Body of pancreas (tissue), 4 donors: ENCODE measurements around the gene THSD7B. TPM values are rescaled to one million over a fixed set of nuclear protein-coding genes. Genes with fewer than 3 reads are reported as not detected.

Experiments used
- ATAC-seq: fragments of 150-250 bp; one replicate; pipeline ENCODE4 v1.9.1; 2016
- DNase-seq, 4 donors: peaks; one replicate each; pipeline ENCODE4 v3.0.0-alpha.2; 2019
- H3K27ac ChIP-seq, 4 donors: fragments of 200-600 bp; sonication (generic); 1 replicate in 3 of 4; 2 replicates in 1 of 4; pipeline versions ENCODE4 v1.5.1 to v1.6.1; 2016 to 2019; ENCODE audit warnings: mild to moderate bottlenecking in 1 of 4, mixed read lengths in 1 of 4, moderate library complexity in 1 of 4
- H3K27me3 ChIP-seq, 2 donors: fragments of 200-600 bp; sonication (generic); one replicate each; pipeline ENCODE4 v1.6.0; 2016; ENCODE audit warnings: mild to moderate bottlenecking in 1 of 2
- H3K36me3 ChIP-seq, 2 donors: fragments of 200-600 bp; sonication (generic); replicated peaks in 1 of 2; 2 replicates each; pipeline ENCODE4 v1.5.1; 2016; ENCODE audit warnings: low read depth in 2 of 2; ENCODE audit not compliant: insufficient read depth in 1 of 2
- H3K4me1 ChIP-seq: fragments of 200-600 bp; sonication (generic); one replicate; pipeline ENCODE4 v1.6.0; 2016
- H3K4me3 ChIP-seq, 2 donors: fragments of 200-600 bp; sonication (generic); 1 replicate in 1 of 2; 2 replicates in 1 of 2; pipeline ENCODE4 v1.5.1; 2016 to 2019
- H3K9me3 ChIP-seq, 3 donors: fragments of 200-600 bp; sonication (generic); 1 replicate in 2 of 3; 2 replicates in 1 of 3; pipeline ENCODE4 v1.5.1; 2016
- POLR2A ChIP-seq, 3 donors: fragments of 450-650 bp; IDR thresholded peaks; one replicate each; pipeline ENCODE4 v1.6.1; 2016; ENCODE audit warnings: antibody characterized with exemption in 3 of 3, mild to moderate bottlenecking in 2 of 3
- WGBS, 2 donors: methylation state at CpG; one replicate each; pipeline ENCODE4 v1.1.5; 2017; 5-methylcytosine and 5-hydroxymethylcytosine counted together
- intact Hi-C: fragments of 100-400 bp; cut with DNase I; formaldehyde crosslinking; loops from one replicate; pipeline ENCODE4 v1.15.1; 2023
- total RNA-seq, 2 donors: library from RNA; depleted of rRNA; stranded (reverse); fragments of >200 nt; gene quantifications; one replicate each; pipeline ENCODE4 v1.1.0, GENCODE V29; 2016
- TF ChIP-seq, protein P1 (sequence below), 7 experiments: fragments of 450-650 bp in 4 of 7; fragments of 200-600 bp in 3 of 7; sonication (generic) in 3 of 7; IDR thresholded peaks; one replicate each; pipeline ENCODE4 v1.5.1; 2016 to 2019; ENCODE audit warnings: antibody characterized with exemption in 7 of 7

Gene THSD7B
- total RNA-seq, 2 donors from 2014 or later, result 0.26 to 0.33 TPM

DNA sequence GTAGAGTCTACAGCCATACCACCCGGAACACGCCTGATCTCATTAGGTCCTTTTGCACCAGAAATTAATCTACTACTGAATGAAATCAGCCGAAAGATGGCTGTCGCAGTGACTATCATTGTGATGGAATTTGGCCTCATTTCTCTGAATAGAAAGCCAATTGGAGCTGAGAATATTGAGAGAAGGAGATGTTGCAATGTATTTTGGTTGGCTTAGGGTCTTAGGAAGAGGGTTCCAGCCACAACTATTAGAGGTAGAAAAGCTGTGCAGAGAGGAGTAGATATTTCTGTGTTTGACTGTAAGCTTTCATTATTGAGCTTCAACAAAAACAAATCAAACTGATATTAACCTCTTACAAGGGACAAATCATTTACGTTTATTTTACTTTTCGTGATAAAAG, 98.1 kb downstream of the THSD7B start:
- H3K9me3 ChIP-seq, result no peaks in the 10 kb centered on the region
- DNase-seq (no peak), ATAC-seq (no peak)
- H3K27me3 ChIP-seq, result no peaks in the 10 kb centered on the region
- intact Hi-C loops, result no loop called here
- no peak overlapping the region for H3K27ac ChIP-seq
- no peak overlapping the region for H3K4me3 ChIP-seq
- H3K36me3 ChIP-seq, result no peaks in the 10 kb centered on the region
- TF ChIP-seq POLR2A (IDR thresholded peaks at IDR 0.05), result no peak
- TF ChIP-seq, protein P1, sequence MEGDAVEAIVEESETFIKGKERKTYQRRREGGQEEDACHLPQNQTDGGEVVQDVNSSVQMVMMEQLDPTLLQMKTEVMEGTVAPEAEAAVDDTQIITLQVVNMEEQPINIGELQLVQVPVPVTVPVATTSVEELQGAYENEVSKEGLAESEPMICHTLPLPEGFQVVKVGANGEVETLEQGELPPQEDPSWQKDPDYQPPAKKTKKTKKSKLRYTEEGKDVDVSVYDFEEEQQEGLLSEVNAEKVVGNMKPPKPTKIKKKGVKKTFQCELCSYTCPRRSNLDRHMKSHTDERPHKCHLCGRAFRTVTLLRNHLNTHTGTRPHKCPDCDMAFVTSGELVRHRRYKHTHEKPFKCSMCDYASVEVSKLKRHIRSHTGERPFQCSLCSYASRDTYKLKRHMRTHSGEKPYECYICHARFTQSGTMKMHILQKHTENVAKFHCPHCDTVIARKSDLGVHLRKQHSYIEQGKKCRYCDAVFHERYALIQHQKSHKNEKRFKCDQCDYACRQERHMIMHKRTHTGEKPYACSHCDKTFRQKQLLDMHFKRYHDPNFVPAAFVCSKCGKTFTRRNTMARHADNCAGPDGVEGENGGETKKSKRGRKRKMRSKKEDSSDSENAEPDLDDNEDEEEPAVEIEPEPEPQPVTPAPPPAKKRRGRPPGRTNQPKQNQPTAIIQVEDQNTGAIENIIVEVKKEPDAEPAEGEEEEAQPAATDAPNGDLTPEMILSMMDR (IDR thresholded peaks at IDR 0.05), result no peak
- no peaks in the 10 kb centered on the region for H3K4me1 ChIP-seq
- 58 to 67% methylated on average over 6 of the region's 6 CpGs for WGBS, 2 donors

DNA sequence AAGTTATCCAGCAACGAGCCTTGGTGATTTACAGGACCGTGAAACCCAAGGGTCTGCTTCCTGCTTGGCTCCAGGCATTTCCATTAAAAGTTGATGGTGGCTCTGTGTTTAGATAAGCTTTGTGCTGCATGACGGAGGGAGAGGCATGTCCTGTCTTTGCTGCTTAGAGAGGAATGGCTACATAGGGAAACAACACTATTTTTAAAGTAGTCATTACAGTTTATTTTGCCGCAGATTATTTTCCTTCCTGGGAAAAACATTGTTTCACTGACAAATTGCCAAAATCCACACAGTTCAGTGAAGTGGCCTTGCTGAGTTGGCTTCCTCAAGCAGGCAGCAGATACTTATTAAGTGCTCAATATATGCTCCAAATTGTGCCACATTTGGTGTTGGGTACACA, 98.5 kb downstream of the THSD7B start:
- no peak overlapping the region for H3K27ac ChIP-seq
- ATAC-seq, result no peak
- H3K9me3 ChIP-seq, result no peaks in the 10 kb centered on the region
- TF ChIP-seq, protein P1 (IDR thresholded peaks at IDR 0.05), result no peak
- TF ChIP-seq POLR2A (IDR thresholded peaks at IDR 0.05), result no peak
- 20 to 27% methylated on average over 4 of the region's 4 CpGs for WGBS, 2 donors
- intact Hi-C loops, result no loop called here
- no peaks in the 10 kb centered on the region for H3K36me3 ChIP-seq
- no peaks in the 10 kb centered on the region for H3K27me3 ChIP-seq
- no peak for DNase-seq
- no peaks in the 10 kb centered on the region for H3K4me1 ChIP-seq
- H3K4me3 ChIP-seq, result no peak overlapping the region

DNA sequence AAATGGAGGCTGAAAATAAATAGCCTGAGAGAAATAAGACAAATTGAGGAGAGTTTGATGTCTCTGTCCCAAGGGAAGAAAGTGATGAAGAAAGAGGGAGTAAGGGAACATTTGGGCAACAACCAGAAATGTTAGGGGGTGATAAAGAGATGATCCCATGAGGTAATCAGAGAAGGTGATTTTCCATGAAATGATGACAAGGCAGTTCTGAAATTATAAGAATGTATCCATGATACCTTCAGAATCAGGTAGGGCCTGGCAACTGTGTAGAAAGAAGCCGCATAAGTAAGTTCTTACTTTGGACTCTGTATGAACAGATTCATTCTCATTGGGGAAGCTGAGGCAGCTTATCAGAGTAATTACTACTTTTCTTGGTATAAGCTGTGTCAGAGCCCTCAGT, 106.1 kb downstream of the THSD7B start:
- no peak overlapping the region for H3K27ac ChIP-seq
- no peaks in the 10 kb centered on the region for H3K4me1 ChIP-seq
- H3K27me3 ChIP-seq, result no peaks in the 10 kb centered on the region
- 86% methylated on average over 1 of the region's 1 CpG for WGBS, 2 donors
- no peak for ATAC-seq
- intact Hi-C loops, result no loop called here
- no peak for DNase-seq
- H3K36me3 ChIP-seq, result no peaks in the 10 kb centered on the region
- H3K4me3 ChIP-seq, result no peak overlapping the region
- no peaks in the 10 kb centered on the region for H3K9me3 ChIP-seq
- TF ChIP-seq, protein P1 (IDR thresholded peaks at IDR 0.05), result no peak
- no peak for TF ChIP-seq POLR2A (IDR thresholded peaks at IDR 0.05)

DNA sequence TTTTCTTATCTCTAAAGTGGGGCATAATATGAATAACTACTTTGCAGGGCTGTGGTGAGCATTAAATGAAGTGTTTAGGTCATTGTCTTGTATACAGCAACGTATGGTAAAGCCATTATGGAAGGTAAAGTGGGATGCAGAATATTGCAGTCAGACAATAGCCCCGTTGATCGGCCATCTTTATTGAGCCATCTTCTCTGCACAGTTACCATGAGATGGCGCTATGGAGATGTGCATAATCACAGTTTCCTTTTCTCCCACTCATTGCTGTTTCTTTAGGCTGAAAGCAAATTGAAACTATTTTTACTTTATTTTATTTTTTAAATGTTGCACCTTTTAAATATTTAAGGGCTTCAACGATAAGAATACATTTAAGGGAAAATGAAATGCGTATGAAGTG, 108.9 kb downstream of the THSD7B start:
- H3K4me1 ChIP-seq, result no peaks in the 10 kb centered on the region
- H3K36me3 ChIP-seq, result no peaks in the 10 kb centered on the region
- intact Hi-C loops, result no loop called here
- H3K9me3 ChIP-seq, result no peaks in the 10 kb centered on the region
- DNase-seq (no peak), ATAC-seq (no peak)
- TF ChIP-seq, protein P1 (IDR thresholded peaks at IDR 0.05), result no peak
- TF ChIP-seq POLR2A (IDR thresholded peaks at IDR 0.05), result no peak
- H3K27me3 ChIP-seq, result no peaks in the 10 kb centered on the region
- 36 to 43% methylated on average over 6 of the region's 6 CpGs for WGBS, 2 donors
- H3K4me3 ChIP-seq, result no peak overlapping the region
- no peak overlapping the region for H3K27ac ChIP-seq

DNA sequence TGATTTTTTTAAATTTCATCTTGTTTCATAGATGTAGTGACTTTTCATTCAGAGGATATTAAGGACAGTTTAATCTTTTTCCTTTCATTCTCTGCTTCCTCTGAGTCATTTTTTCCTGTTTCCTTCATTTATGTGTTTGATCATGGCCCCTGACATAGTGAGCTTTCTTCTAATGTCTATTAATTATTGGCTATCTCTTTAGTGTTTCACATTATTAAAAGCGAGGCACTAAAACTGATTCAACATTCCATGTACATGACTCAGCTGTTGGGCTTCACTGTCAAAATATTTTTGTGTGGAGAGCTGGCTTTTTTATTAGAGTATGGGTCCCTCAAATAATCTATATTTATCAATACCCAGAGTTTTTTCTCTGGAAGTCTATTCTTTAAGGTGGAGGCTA, 125.8 kb downstream of the THSD7B start:
- TF ChIP-seq POLR2A (IDR thresholded peaks at IDR 0.05), result no peak
- TF ChIP-seq, protein P1 (IDR thresholded peaks at IDR 0.05), result no peak
- H3K4me1 ChIP-seq, result no peaks in the 10 kb centered on the region
- H3K9me3 ChIP-seq, result no peaks in the 10 kb centered on the region
- intact Hi-C loops, result no loop called here
- no peaks in the 10 kb centered on the region for H3K27me3 ChIP-seq
- DNase-seq (no peak), ATAC-seq (no peak)
- 52 to 53% methylated on average over 1 of the region's 1 CpG for WGBS, 2 donors
- no peak overlapping the region for H3K27ac ChIP-seq
- H3K36me3 ChIP-seq, result no peaks in the 10 kb centered on the region
- H3K4me3 ChIP-seq, result no peak overlapping the region
